ENCODE results near the gene TSHZ1. TPM values are rescaled to one million over a fixed set of nuclear protein-coding genes. Genes with fewer than 3 reads are reported as not detected.

Gene TSHZ1
- total and polyA plus RNA-seq, 2 of the 8 experiments (the other 6 are each of a cell fraction or from before 2014, with no cell fraction given): 0.03 to 0.32 TPM

- no peaks in the 10 kb centered on the region; a peak in 2 of 7 replicates for H3K4me1 ChIP-seq (replicated peaks in 1 of 4; ENCODE audit: control insufficient read depth in 3 of 4, insufficient read depth in 4 of 4, low read length in 3 of 4)
- no peak overlapping the region for H3K18ac ChIP-seq (ENCODE audit: extremely low read depth, low read length)
- no peak overlapping the region for H4K5ac ChIP-seq (ENCODE audit: insufficient read length, low read depth, low read length)
- no peak overlapping the region for H3K4me3 ChIP-seq (ENCODE audit: extremely low read depth in 1 of 4, insufficient read depth in 2 of 4, low read depth in 3 of 4, low read length in 4 of 4)
- H3K79me1 ChIP-seq (ENCODE audit: low read depth, low read length): no peaks in the 10 kb centered on the region
- no peaks in the 10 kb centered on the region for H3K23me2 ChIP-seq (ENCODE audit: low read depth, low read length)
- H3K4ac ChIP-seq (replicated peaks; ENCODE audit: insufficient read length, low read depth, low read length): no peak overlapping the region
- FAIRE-seq: no peak
- H2BK12ac ChIP-seq (ENCODE audit: low read depth, low read length): no peak overlapping the region
- POLR2A ChIA-PET (ENCODE audit: partially characterized antibody): no interaction called here
- no peaks in the 10 kb centered on the region for H3K9me3 ChIP-seq (ENCODE audit: insufficient read depth in 2 of 2, low read depth in 1 of 2, low read length in 1 of 2)
- H4K20me1 ChIP-seq (replicated peaks in 1 of 2; ENCODE audit: control insufficient read depth in 1 of 2, insufficient read depth in 2 of 2, low read length in 2 of 2): no peaks in the 10 kb centered on the region
- H3K79me2 ChIP-seq (ENCODE audit: control insufficient read depth in 1 of 2, insufficient read depth in 2 of 2, low read length in 2 of 2): no peaks in the 10 kb centered on the region
- no peak overlapping the region for H2BK20ac ChIP-seq (ENCODE audit: low read length)
- no peak overlapping the region for H2AFZ ChIP-seq (ENCODE audit: low read length)
- H2AK5ac ChIP-seq (ENCODE audit: low read depth, low read length): no peak overlapping the region
- H2BK15ac ChIP-seq (ENCODE audit: low read length): no peak overlapping the region
- H3K9ac ChIP-seq (replicated peaks in 1 of 4; ENCODE audit: extremely low read depth in 1 of 4, low read depth in 3 of 4, low read length in 3 of 4): no peak overlapping the region
- no peak overlapping the region for H3K14ac ChIP-seq (ENCODE audit: insufficient read length)
- TF ChIP-seq RBBP5 (IDR thresholded peaks at IDR 0.05; ENCODE audit: borderline replicate concordance, low read depth, low read length): no peak
- no peak for TF ChIP-seq KDM1A (IDR thresholded peaks at IDR 0.05; ENCODE audit: borderline replicate concordance, low read length)
- TF ChIP-seq EP300 (IDR thresholded peaks at IDR 0.05; ENCODE audit: borderline replicate concordance in 1 of 2, low read depth in 2 of 2, low read length in 2 of 2): no peak
- no peak for TF ChIP-seq KDM4A (IDR thresholded peaks at IDR 0.05; ENCODE audit: low read depth, low read length, severe bottlenecking)
- TF ChIP-seq BACH1 (IDR thresholded peaks at IDR 0.05; ENCODE audit: low read length): no peak
- no peaks in the 10 kb centered on the region for H3K36me3 ChIP-seq (ENCODE audit: control insufficient read depth in 2 of 4, insufficient read depth in 4 of 4, low read length in 3 of 4)
- H3K56ac ChIP-seq (replicated peaks; ENCODE audit: insufficient read length, low read depth, low read length): no peak overlapping the region
- H3K4me2 ChIP-seq (ENCODE audit: insufficient read depth in 1 of 2, low read depth in 2 of 2, low read length in 2 of 2): no peak overlapping the region
- no peak overlapping the region for H4K91ac ChIP-seq (replicated peaks; ENCODE audit: insufficient read length, low read length)
- no peak overlapping the region for H3K27ac ChIP-seq (ENCODE audit: low read depth, low read length)
- no peak overlapping the region for H3K23ac ChIP-seq (ENCODE audit: insufficient read length)
- H2BK120ac ChIP-seq (replicated peaks; ENCODE audit: low read depth, low read length): no peak overlapping the region
- CTCF ChIA-PET (ENCODE audit: partially characterized antibody): no interaction called here
- no peak overlapping the region for H4K8ac ChIP-seq (ENCODE audit: extremely low read depth, insufficient read depth, low read length)
- no peaks in the 10 kb centered on the region for H3K27me3 ChIP-seq (replicated peaks in 1 of 4; ENCODE audit: control insufficient read depth in 3 of 4, extremely low read depth in 1 of 4, insufficient read depth in 3 of 4, low read length in 3 of 4)
- no peak overlapping the region for H2BK5ac ChIP-seq (ENCODE audit: low read depth, low read length)
- 88% methylated on average over 7 of the region's 7 CpGs; no CpG with 5 or more reads in 1 of the 2 experiments for WGBS, 2 experiments (ENCODE audit: extremely low coverage in 1 of 2, insufficient coverage in 1 of 2, insufficient read length in 1 of 2, insufficient replicate concordance in 2 of 2, low coverage in 1 of 2, low lambda C conversion rate in 2 of 2, missing lambda C conversion rate in 1 of 2)
- DNase-seq (ENCODE audit: low read depth in 1 of 2, low spot score in 2 of 2): no peak
Observed at GRCh38 chr18:75337348-75337747, 126.8 kb downstream of the TSHZ1 start.
